NB4 (cell line): Measurements from ENCODE around the gene OSBPL9.

ENCODE experiments used
- MYC ChIP-seq: IDR thresholded peaks from 2 replicates; pipeline ENCODE4 v1.6.1; 2011; ENCODE audit warnings: low read depth, low read length
- POLR2A ChIP-seq: IDR thresholded peaks from 2 replicates; pipeline ENCODE4 v1.6.1; 2011; ENCODE audit warnings: mild to moderate bottlenecking; ENCODE audit not compliant: insufficient read length; ENCODE audit errors: extremely low read depth
- TF ChIP-seq, protein P1 (sequence below): IDR thresholded peaks from one replicate; pipeline ENCODE4 v1.5.1; 2012; ENCODE audit warnings: low read depth, low read length
- TF ChIP-seq, protein P2 (sequence below): IDR thresholded peaks from 2 replicates; pipeline ENCODE4 v1.6.1; 2011; ENCODE audit warnings: low read depth, low read length

DNA sequence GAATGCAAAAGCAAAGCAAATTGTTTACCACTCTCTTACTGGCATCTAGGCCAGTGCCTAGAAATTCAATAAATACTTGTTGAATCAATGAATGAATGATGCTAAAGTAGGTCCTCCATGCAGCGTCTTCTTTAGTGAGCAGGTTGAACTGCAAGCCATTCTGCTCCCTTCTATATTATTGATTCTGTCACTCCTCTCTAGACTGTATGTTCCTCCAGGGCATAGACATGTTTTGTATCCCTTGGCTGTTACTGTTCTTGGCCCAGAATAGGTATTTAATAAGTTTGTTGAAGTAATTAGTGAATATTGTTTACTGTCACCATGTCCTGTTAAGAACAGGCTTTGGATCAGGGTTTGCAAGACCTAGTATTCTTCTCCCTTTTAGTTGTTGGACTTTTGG is 43.7 kb downstream of the OSBPL9 start:
- TF ChIP-seq, protein P1, sequence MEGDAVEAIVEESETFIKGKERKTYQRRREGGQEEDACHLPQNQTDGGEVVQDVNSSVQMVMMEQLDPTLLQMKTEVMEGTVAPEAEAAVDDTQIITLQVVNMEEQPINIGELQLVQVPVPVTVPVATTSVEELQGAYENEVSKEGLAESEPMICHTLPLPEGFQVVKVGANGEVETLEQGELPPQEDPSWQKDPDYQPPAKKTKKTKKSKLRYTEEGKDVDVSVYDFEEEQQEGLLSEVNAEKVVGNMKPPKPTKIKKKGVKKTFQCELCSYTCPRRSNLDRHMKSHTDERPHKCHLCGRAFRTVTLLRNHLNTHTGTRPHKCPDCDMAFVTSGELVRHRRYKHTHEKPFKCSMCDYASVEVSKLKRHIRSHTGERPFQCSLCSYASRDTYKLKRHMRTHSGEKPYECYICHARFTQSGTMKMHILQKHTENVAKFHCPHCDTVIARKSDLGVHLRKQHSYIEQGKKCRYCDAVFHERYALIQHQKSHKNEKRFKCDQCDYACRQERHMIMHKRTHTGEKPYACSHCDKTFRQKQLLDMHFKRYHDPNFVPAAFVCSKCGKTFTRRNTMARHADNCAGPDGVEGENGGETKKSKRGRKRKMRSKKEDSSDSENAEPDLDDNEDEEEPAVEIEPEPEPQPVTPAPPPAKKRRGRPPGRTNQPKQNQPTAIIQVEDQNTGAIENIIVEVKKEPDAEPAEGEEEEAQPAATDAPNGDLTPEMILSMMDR, result no peak
- TF ChIP-seq, protein P2, sequence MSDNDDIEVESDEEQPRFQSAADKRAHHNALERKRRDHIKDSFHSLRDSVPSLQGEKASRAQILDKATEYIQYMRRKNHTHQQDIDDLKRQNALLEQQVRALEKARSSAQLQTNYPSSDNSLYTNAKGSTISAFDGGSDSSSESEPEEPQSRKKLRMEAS, result no peak
- TF ChIP-seq POLR2A, result no peak
- no peak for TF ChIP-seq MYC
